Mesodermal cell (in vitro differentiated cells): ENCODE measurements around the gene ANO9.

Source experiments
- H3K27ac ChIP-seq: 2 replicates; pipeline ENCODE4 v1.7.0; 2013; ENCODE audit warnings: mild to moderate bottlenecking, low read depth, low read length, moderate library complexity; ENCODE audit not compliant: severe bottlenecking
- H3K36me3 ChIP-seq: 2 replicates; pipeline ENCODE4 v1.7.1; 2013; ENCODE audit warnings: mild to moderate bottlenecking, low read length, moderate library complexity; ENCODE audit not compliant: control insufficient read depth, insufficient read depth
- H3K4me1 ChIP-seq: one replicate; pipeline ENCODE4 v1.7.1; 2013; ENCODE audit warnings: mild to moderate bottlenecking, low read length; ENCODE audit not compliant: insufficient read depth, control insufficient read depth, poor library complexity, severe bottlenecking
- H3K4me3 ChIP-seq: 2 replicates; pipeline ENCODE4 v1.7.0; 2013; ENCODE audit warnings: low read length, control low read depth, mild to moderate bottlenecking; ENCODE audit not compliant: insufficient read depth, poor library complexity, severe bottlenecking; ENCODE audit errors: extremely low read depth
- H3K9me3 ChIP-seq: 2 replicates; pipeline ENCODE4 v1.7.1; 2013; ENCODE audit warnings: mild to moderate bottlenecking, low read length, moderate library complexity; ENCODE audit not compliant: control insufficient read depth
- WGBS, 2 experiments: methylation state at CpG; one replicate each; pipeline ENCODE4 v1.1.5; 2013; ENCODE audit warnings: missing lambda C conversion rate in 2 of 2; ENCODE audit not compliant: insufficient coverage in 2 of 2; 5-methylcytosine and 5-hydroxymethylcytosine counted together

Gene ANO9

DNA sequence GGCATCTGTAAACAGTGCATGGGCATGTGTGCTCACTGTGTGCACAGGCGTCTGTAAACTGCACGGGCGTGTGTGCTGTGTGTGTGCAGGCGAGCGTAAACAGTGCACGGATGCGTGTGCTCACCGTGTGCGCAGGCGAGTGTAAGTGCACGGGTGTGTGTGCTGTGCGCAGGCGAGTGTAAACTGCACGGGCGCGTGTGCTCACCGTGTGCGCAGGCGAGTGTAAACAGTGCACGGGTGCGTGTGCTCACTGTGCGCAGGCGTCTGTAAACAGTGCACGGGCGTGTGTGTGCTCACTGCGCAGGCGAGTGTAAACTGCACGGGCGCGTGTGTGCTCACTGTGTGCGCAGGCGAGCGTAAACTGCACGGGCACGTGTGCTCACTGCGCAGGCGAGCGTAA, 42.8 kb upstream of the ANO9 start:
- WGBS, 2 experiments = 98% methylated on average over 38 of the region's 38 CpGs
- no peak overlapping the region for H3K4me3 ChIP-seq

GRCh38 chr11:479311-479710, 37.5 kb upstream of the ANO9 start:
- H3K4me1 ChIP-seq = no peaks in the 10 kb centered on the region
- 91 to 95% methylated on average over 11 to 13 of the region's 13 CpGs for WGBS, 2 experiments
- peaks cover 38% of the 10 kb centered on the region for H3K36me3 ChIP-seq
- peaks cover 6% of the 10 kb centered on the region for H3K9me3 ChIP-seq
- H3K27ac ChIP-seq = no peak overlapping the region
- H3K4me3 ChIP-seq = no peak overlapping the region

More for the DNA sequence above, 42.8 kb upstream of the ANO9 start:
- Histone ChIP-seq H3K27ac (no peak overlapping the region), H3K36me3 (peaks cover 27% of the 10 kb centered on the region), H3K9me3 (peaks cover 6% of the 10 kb centered on the region), H3K4me1 (no peaks in the 10 kb centered on the region)

GRCh38 chr11:477052-477715, 35.4 kb upstream of the ANO9 start:
- Histone ChIP-seq H3K4me3 (no peak overlapping the region), H3K9me3 (peaks cover 2% of the 10 kb centered on the region), H3K4me1 (no peaks in the 10 kb centered on the region), H3K36me3 (peaks cover 39% of the 10 kb centered on the region), H3K27ac (no peak overlapping the region)
- 78 to 83% methylated on average over 14 to 16 of the region's 16 CpGs for WGBS, 2 experiments

- no peaks in the 10 kb centered on the region for H3K9me3 ChIP-seq
- H3K36me3 ChIP-seq = peaks cover 39% of the 10 kb centered on the region
- H3K4me3 ChIP-seq = no peak overlapping the region
- 95 to 97% methylated on average over 14 to 15 of the region's 15 CpGs for WGBS, 2 experiments
- no peak overlapping the region for H3K27ac ChIP-seq
- no peaks in the 10 kb centered on the region for H3K4me1 ChIP-seq
These were observed 34.6 kb upstream of the ANO9 start for GRCh38 chr11:476416-476815.

GRCh38 chr11:475941-476340, 34.1 kb upstream of the ANO9 start:
- no peaks in the 10 kb centered on the region for H3K4me1 ChIP-seq
- no peak overlapping the region for H3K4me3 ChIP-seq
- peaks cover 37% of the 10 kb centered on the region for H3K36me3 ChIP-seq
- H3K27ac ChIP-seq = no peak overlapping the region
- H3K9me3 ChIP-seq = no peaks in the 10 kb centered on the region
- WGBS, 2 experiments = 93 to 98% methylated on average over 7 to 9 of the region's 9 CpGs

DNA sequence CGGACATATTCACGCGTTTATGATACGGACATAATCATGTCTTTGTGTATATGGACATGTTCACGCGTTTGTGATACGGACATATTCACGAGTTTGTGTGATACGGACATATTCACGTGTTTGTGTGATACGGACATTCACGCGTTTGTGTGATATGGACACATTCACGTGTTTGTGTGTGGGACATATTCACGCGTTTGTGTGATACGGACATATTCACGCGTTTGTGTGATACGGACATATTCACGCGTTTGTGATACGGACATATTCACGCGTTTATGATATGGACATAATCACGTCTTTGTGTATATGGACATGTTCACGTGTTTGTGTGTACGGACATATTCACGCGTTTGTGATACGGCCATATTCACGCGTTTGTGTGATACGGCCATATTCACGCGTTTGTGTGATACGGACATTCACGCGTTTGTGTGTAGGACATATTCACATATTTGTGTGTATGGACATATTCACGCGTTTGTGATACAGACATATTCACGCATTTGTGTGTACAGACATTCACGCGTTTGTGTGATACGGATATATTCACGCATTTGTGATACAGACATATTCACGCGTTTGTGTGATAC, 33.2 kb upstream of the ANO9 start:
- 95 to 96% methylated on average over 48 of the region's 48 CpGs for WGBS, 2 experiments
- Histone ChIP-seq H3K4me3 (no peak overlapping the region), H3K36me3 (peaks cover 36% of the 10 kb centered on the region), H3K9me3 (no peaks in the 10 kb centered on the region), H3K27ac (no peak overlapping the region), H3K4me1 (peaks cover 2% of the 10 kb centered on the region)

GRCh38 chr11:473962-474785, 32.4 kb upstream of the ANO9 start:
- Histone ChIP-seq H3K4me1 (peaks cover 11% of the 10 kb centered on the region), H3K4me3 (no peak overlapping the region), H3K36me3 (peaks cover 28% of the 10 kb centered on the region), H3K27ac (no peak overlapping the region), H3K9me3 (no peaks in the 10 kb centered on the region)
- 87 to 88% methylated on average over 8 to 10 of the region's 22 CpGs for WGBS, 2 experiments

GRCh38 chr11:473415-473814, 31.6 kb upstream of the ANO9 start:
- H3K27ac ChIP-seq = no peak overlapping the region
- 96% methylated on average over 16 to 19 of the region's 19 CpGs for WGBS, 2 experiments
- peaks cover 22% of the 10 kb centered on the region for H3K36me3 ChIP-seq
- no peaks in the 10 kb centered on the region for H3K9me3 ChIP-seq
- H3K4me3 ChIP-seq = no peak overlapping the region
- peaks cover 15% of the 10 kb centered on the region for H3K4me1 ChIP-seq

GRCh38 chr11:472816-473215, 31.0 kb upstream of the ANO9 start:
- H3K4me1 ChIP-seq = peaks cover 19% of the 10 kb centered on the region

DNA sequence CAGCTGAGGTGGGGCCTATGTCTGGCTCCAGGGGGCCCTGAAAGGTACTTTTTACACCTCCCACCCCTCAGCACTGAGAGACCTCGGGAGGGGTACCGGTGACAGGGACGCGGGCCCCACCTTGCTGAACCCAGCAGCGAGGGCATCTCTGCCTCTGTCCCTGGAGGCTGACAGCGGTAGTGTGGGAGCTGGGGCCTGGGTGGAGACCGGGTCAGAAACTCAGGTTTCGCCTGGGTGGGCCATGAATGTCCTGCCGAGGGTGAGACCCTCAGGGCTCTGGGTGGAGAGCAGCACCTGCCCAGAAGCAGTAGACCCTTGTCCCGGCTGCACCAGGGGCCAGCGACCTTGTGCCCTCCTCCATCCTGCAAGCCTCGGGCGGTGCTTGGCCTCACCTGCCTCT, 30.5 kb upstream of the ANO9 start:
- Histone ChIP-seq H3K36me3 (peaks cover 23% of the 10 kb centered on the region), H3K27ac (no peak overlapping the region), H3K9me3 (no peaks in the 10 kb centered on the region), H3K4me1 (peaks cover 19% of the 10 kb centered on the region), H3K4me3 (no peak overlapping the region)
- WGBS, 2 experiments = 94 to 99% methylated on average over 9 to 13 of the region's 13 CpGs

More at GRCh38 chr11:472816-473215, 31.0 kb upstream of the ANO9 start:
- peaks cover 23% of the 10 kb centered on the region for H3K36me3 ChIP-seq
- no peak overlapping the region for H3K27ac ChIP-seq
- 96 to 97% methylated on average over 28 of the region's 28 CpGs for WGBS, 2 experiments
- no peak overlapping the region for H3K4me3 ChIP-seq
- H3K9me3 ChIP-seq = no peaks in the 10 kb centered on the region
